Colonic mucosa (tissue), 4 donors: ENCODE measurements around the gene HIVEP2. TPM values are rescaled to one million over a fixed set of nuclear protein-coding genes. Genes with fewer than 3 reads are reported as not detected.

Source experiments
- DNase-seq: peaks from one replicate; pipeline ENCODE4 v3.0.0-alpha.2; 2020
- H3K27ac ChIP-seq: fragments of 200-600 bp; one replicate; pipeline ENCODE4 v1.8.0; 2021
- H3K27me3 ChIP-seq: fragments of 200-600 bp; one replicate; pipeline ENCODE4 v1.8.0; 2021
- H3K36me3 ChIP-seq: fragments of 200-600 bp; one replicate; pipeline ENCODE4 v1.8.0; 2021
- H3K4me1 ChIP-seq: fragments of 200-600 bp; one replicate; pipeline ENCODE4 v1.8.0; 2021; ENCODE audit warnings: mild to moderate bottlenecking
- H3K4me3 ChIP-seq: fragments of 200-600 bp; one replicate; pipeline ENCODE4 v1.8.0; 2021
- H3K9ac ChIP-seq, 2 donors: one replicate each; pipeline ENCODE4 v1.7.0; 2013; ENCODE audit warnings: control low read depth in 2 of 2, low read depth in 2 of 2, low read length in 2 of 2
- H3K9me3 ChIP-seq: fragments of 200-600 bp; one replicate; pipeline ENCODE4 v1.8.0; 2021
- CTCF ChIP-seq: fragments of 200-600 bp; IDR thresholded peaks from one replicate; pipeline ENCODE4 v1.8.0; 2022; ENCODE audit warnings: antibody characterized with exemption, mild to moderate bottlenecking
- intact Hi-C: fragments of 100-400 bp; cut with DNase I; formaldehyde crosslinking; loops from one replicate; pipeline ENCODE4 v1.14.1; 2022
- total RNA-seq, 2 donors: library from RNA; stranded (reverse); fragmentation: NEBNext Ultra II Directional in 1 of 2; extraction: Animal tissue kit (Norgen Biotek cat#: 25700) in 1 of 2; gene quantifications; one replicate each; pipeline ENCODE4 v1.2.1, GENCODE V29; 2021
- donor health status: healthy.
- donor health status: DM: no; HTN: no; CAD: no.
- donor health status: DM: no; HTN: no; CAD: no.

HIVEP2 gene
- total RNA-seq, 2 donors from 2014 or later = 5.3 to 15.2 TPM

GRCh38 chr6:142822842-142823241 is 122.1 kb downstream of the HIVEP2 start:
- Histone ChIP-seq H3K9ac (no peak overlapping the region), H3K27me3 (no peaks in the 10 kb centered on the region), H3K4me1 (peaks cover 6% of the 10 kb centered on the region), H3K27ac (no peak overlapping the region), H3K4me3 (no peak overlapping the region), H3K36me3 (no peaks in the 10 kb centered on the region), H3K9me3 (no peaks in the 10 kb centered on the region)
- intact Hi-C loops = loop anchor here (10.0 kb wide), 1 partner anchor 122 kb away; the partner anchor contains the start of gene HIVEP2
- no peak for DNase-seq
- no peak for TF ChIP-seq CTCF

GRCh38 chr6:142822383-142822782 is 122.6 kb downstream of the HIVEP2 start:
- Histone ChIP-seq H3K36me3 (no peaks in the 10 kb centered on the region), H3K27me3 (no peaks in the 10 kb centered on the region), H3K4me3 (no peak overlapping the region), H3K4me1 (peaks cover 6% of the 10 kb centered on the region), H3K9ac (no peak overlapping the region), H3K27ac (no peak overlapping the region), H3K9me3 (no peaks in the 10 kb centered on the region)
- no peak for TF ChIP-seq CTCF
- intact Hi-C loops = loop anchor here (10.0 kb wide), 1 partner anchor 122 kb away; the partner anchor contains the start of gene HIVEP2
- DNase-seq = no peak

- Histone ChIP-seq H3K9ac (no peak overlapping the region), H3K4me3 (no peak overlapping the region), H3K9me3 (no peaks in the 10 kb centered on the region), H3K27ac (no peak overlapping the region), H3K4me1 (peaks cover 3% of the 10 kb centered on the region), H3K36me3 (no peaks in the 10 kb centered on the region), H3K27me3 (no peaks in the 10 kb centered on the region)
- no peak for DNase-seq
- intact Hi-C loops = loop anchor here (10.0 kb wide), 1 partner anchor 123 kb away; the partner anchor contains the start of gene HIVEP2
- TF ChIP-seq CTCF = no peak
Measured at GRCh38 chr6:142821860-142822259, 123.1 kb downstream of the HIVEP2 start.

GRCh38 chr6:142821164-142821716 is 123.7 kb downstream of the HIVEP2 start:
- intact Hi-C loops = loop anchor here (10.0 kb wide), 1 partner anchor 124 kb away; the partner anchor contains the start of gene HIVEP2
- Histone ChIP-seq H3K9ac (no peak overlapping the region), H3K36me3 (no peaks in the 10 kb centered on the region), H3K27ac (no peak overlapping the region), H3K4me3 (no peak overlapping the region), H3K9me3 (no peaks in the 10 kb centered on the region), H3K27me3 (no peaks in the 10 kb centered on the region), H3K4me1 (peaks cover 3% of the 10 kb centered on the region)
- no peak for DNase-seq
- no peak for TF ChIP-seq CTCF

- H3K9ac ChIP-seq = peak overlapping the region in 1 of 2 donors; percentile 55
Measured at GRCh38 chr6:142820338-142821051, 124.5 kb downstream of the HIVEP2 start.

More at GRCh38 chr6:142820338-142821051, 124.5 kb downstream of the HIVEP2 start:
- no peaks in the 10 kb centered on the region for H3K27me3 ChIP-seq
- H3K9me3 ChIP-seq = no peaks in the 10 kb centered on the region
- no peak for DNase-seq
- peak overlapping the region; percentile 18 for H3K27ac ChIP-seq
- TF ChIP-seq CTCF = no peak
- no peak overlapping the region for H3K4me3 ChIP-seq
- no peaks in the 10 kb centered on the region for H3K36me3 ChIP-seq
- H3K4me1 ChIP-seq = peaks cover 3% of the 10 kb centered on the region
- intact Hi-C loops = loop anchor here (10.0 kb wide), 1 partner anchor 124 kb away; the partner anchor contains the start of gene HIVEP2
